HG02623 (cell line): ENCODE data around the gene DDO.
"Not testable (repeated sequence)": the region's sequence is repeated elsewhere in the genome, so short reads cannot be mapped to it uniquely, and the experiment has no call there.

Source experiments
- ATAC-seq: cut with Tn5 transposase; IDR thresholded peaks from one replicate; pipeline ENCODE4 v1.9.1; 2021; ENCODE audit warnings: moderate library complexity; ENCODE audit not compliant: unreplicated experiment

Gene DDO

GRCh38 chr6:110369066-110369465, 46.3 kb downstream of the DDO start:
- no peak for ATAC-seq

GRCh38 chr6:110368284-110368683, 47.1 kb downstream of the DDO start:
- no peak for ATAC-seq

DNA sequence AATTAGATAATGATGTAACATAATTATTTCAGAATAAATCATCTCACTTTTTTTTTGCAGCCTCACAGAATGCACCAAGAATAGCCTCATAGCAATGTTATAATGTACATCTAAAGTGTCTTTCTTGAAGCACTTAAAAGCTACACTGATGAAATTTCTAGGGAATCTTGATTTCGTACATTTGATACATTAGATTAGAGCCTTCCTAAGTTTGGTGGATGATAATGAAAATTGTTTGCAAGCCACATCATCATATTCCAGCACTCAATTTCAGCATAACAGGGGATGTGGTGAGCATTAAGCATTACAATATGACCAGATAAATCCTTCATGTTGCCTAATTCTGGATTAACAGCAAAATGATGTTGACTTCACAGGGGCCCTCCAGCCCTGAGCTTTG, 47.5 kb downstream of the DDO start:
- ATAC-seq, result no peak

- no peak for ATAC-seq
These were observed 48.4 kb downstream of the DDO start for GRCh38 chr6:110366975-110367374.

DNA sequence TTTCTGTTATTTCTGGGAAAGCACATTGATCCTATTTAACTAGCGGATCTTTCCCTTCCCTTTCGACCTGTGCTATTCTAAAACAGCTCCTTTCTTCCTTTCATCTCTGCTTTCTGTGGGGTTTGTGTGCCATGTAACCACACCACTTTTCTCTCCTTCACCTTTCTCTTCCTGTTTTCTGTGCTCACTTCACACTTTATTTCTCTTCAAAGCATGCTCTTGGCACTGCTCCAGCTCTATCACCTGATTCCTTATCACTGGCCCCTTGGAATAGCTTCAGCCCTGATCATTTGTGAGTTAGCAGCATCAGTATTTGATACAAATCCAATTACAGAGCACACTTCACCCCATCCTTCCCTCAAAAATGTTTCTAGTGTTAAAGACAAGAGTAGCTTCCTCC, 49.1 kb downstream of the DDO start:
- no peak for ATAC-seq

GRCh38 chr6:110364364-110365105, 50.8 kb downstream of the DDO start:
- ATAC-seq, result no peak

DNA sequence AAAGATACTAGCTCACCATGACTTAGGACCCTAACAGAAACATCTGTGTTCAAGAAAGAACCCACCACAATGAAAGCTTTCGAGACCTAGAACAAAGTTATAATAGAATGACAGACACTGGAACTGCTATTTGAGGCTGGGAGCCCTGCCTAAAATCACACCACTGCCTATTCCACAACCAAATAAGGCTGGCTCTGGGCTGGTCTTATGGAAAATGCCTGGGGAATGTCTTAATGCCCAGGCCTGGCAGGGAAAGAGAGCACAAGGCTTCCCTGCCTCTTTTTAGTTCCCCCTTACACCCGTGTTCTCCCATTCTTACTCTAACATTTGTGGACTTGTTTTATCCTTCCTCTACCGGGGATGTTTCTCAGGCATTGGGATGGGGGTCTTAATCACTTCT, 51.6 kb downstream of the DDO start:
- no peak for ATAC-seq

DNA sequence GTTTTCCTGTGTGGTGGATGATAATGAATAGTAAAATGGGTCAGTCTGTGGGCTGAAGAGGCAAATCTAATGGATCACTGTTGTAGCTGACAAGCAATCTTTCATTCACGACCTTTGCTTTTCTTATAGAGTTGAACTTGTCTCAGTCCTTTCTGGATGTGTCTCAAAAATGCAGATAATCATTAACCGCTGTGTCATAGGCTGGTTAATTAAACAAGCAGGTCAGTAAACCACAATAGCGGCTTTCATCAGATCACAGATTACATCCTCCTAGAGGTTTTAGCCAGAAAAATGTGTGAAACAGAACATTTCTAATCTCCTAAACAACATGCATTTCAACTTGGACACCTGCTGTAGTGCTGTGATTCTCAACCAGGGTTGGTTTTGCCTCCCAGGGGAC, 54.7 kb downstream of the DDO start:
- ATAC-seq, result no peak

- ATAC-seq, result no peak
These were observed 55.8 kb downstream of the DDO start for GRCh38 chr6:110359556-110359955.

GRCh38 chr6:110358553-110359160, 56.7 kb downstream of the DDO start:
- ATAC-seq, result no peak

DNA sequence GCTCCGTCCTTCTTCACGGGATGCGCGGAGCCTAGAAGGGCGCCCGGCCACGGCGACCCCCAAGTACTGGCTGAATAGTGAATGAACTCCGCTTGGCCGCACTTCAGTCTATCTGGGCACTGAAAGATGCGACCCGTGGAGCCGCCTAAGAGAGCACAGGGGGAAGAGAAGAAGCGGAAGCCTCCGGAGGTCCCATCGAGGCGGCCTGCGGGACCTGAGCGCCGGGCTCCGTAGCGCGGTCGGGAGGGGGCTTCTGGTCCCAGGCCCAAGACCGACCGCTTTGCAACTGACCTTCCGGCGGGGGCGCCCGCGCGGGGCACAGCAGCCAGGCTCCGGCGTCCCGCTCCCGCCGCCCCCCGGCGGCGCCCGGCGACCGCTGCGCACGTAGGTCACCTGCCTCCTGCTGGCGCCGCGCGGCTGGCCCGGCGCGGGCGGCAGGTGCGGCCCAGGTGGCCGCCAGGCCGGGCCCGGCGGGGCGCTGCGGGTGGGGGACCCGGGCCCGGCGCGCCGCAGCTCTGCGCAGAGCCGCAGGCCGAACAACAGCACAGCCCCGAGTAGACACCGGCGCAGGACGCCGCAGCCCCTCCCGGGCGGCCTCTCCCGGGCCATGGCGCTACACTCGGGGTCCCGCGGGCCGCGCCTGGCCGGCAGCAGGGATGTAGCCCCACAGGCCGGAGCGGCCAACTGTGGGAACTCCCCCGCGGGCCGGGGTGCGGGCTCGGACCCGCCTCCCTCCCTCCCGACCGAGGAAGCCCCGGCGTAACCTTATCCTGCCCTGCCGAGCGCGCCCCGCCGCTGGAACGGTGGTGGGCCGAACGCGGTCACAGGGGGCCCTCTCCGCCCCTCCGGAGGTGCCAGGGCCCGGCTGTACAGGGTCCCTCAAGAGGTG, 57.5 kb downstream of the DDO start, which contains the start of gene METTL24:
Gene METTL24 (minus strand): TSS at position 686 of the 889 bp plus-strand sequence. CDS start 77 bp downstream, at position 609.
- ATAC-seq, result no peak

- no peak for ATAC-seq
These were observed 58.1 kb downstream of the DDO start for GRCh38 chr6:110357298-110357663.

- ATAC-seq, result no peak
These were observed 58.6 kb downstream of the DDO start for GRCh38 chr6:110356778-110357177.

GRCh38 chr6:110355727-110356126, 59.6 kb downstream of the DDO start:
- ATAC-seq, result no peak

GRCh38 chr6:110355022-110355421, 60.4 kb downstream of the DDO start:
- ATAC-seq, result no peak

DNA sequence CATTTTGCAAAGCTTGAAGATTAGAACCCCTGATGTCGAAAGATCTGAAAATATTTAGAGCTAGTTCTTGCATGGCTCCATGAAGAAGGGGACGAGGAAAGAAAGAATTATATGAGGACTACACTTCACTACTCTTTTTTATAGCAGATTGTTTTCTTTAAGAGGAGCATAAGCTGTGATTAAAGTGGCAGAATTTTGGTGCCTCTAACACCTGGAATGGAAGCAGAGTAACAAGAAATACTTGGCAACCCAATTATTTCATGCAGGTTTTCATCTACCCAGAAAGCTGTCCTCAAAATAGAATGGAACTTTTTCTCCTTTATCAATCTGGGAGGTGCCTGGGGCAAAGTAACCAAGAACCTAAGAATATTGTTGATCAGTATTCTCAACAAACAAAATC, 61.2 kb downstream of the DDO start:
- ATAC-seq, result no peak

DNA sequence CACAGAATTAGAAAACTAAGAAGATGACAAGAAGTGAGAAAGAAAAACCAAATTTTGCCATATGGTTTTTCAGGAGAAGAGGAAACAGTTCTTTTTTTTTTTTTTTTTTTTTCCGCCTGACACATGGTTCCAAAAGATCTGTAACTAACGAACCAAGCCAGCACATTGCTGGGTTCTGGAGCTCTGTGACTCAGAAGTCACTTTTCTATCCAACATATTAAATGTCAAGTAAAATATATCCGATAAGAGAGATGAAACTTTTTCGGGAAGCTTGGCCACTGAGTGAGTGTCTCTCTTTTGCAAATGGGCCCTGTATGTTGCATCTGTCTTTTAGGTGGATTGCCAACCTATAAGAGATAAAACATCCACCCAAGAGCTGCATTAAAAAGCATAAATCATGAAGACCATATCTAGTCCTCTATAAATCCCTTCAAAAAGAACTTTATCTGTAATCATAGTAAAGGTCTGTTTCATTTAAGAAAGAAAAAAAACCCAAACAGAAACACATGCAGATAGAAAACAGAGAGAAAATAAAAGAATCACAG, 61.8 kb downstream of the DDO start:
- no peak for ATAC-seq

DNA sequence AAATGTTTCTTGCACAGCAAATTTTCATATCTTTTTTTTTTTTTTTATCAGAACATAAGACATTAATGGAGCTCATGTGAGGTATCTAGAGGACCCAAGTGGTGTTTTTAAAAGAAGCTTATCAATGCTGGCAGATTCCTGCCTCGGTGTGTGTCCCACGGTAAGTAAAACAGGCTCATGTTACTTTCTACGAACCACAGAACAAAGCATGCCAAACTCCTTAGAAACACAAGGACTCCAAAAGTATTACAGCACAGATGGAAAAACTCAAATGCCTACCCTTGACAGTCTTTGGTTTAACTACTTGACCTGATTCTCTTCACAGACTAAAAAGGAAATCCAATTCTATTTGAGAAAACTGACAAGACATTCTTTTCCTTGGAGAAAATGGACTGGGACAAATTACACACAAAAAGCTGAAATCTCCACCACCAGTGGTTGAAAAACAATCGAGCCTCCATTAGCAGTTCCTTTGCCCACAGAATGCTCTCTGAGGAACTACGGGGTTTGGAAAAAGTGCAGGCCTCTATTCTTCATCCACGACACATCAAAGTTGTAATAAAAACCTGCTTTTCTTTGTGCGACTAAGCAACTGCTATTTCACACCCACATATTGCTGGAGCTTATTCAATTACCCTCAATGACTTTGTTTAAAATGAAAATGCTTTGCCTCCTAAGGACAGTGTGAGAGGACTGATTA, 62.7 kb downstream of the DDO start:
- no peak for ATAC-seq

DNA sequence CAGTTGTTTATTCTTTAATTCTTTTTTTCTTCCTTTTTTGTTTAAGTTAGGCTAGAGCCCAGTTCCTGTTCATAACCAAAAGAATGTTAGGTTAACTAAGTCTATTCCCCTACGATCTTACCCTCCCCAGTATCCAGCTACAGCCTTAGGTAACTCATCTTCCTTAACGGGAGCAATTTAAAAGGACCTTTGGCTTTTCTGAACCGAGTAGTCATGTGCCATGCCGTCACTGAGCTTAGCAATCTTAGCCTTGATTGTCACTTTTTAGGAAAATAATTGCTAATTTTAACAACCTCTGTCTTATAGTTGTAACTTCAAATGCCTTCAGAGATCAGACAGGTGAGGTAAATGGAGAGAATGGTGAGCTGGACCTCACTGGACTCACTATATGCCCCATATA, 63.4 kb downstream of the DDO start:
- no peak for ATAC-seq

- ATAC-seq, result no peak
These were observed 63.8 kb downstream of the DDO start for GRCh38 chr6:110351546-110351945.

DNA sequence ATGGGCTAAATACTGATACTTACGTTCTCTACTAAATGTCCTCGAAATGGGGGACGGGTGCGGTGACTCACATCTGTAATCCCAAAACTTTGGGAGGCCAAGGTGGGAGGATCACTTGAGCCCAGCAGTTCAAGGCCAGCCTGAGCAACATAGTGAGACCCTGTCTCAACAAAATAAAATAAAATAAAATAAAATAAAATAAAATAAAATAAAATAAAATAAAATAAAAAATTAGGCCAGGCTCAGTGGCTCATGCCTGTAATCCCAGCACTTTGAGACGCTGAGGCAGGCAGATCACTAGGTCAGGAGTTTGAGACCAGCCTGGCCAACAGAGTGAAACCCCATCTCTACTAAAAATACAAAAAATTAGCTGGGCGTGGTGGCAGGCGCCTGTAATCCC, 64.8 kb downstream of the DDO start:
- ATAC-seq, result not testable (repeated sequence)
